Heart left ventricle (tissue), 13 donors: ENCODE data around the gene MMAB.

ENCODE experiments used
- POLR2A ChIP-seq, 2 donors: fragments of 450-650 bp; IDR thresholded peaks; one replicate each; pipeline ENCODE4 v1.6.1; 2017; ENCODE audit warnings: antibody characterized with exemption in 2 of 2, mild to moderate bottlenecking in 2 of 2, moderate library complexity in 2 of 2
- TF ChIP-seq, protein P1 (sequence below), 12 donors: fragments of 200-600 bp; sonication (generic) in 4 of 12; IDR thresholded peaks; one replicate each; pipeline versions ENCODE4 v1.5.0 to v1.8.0; 2018 to 2022; ENCODE audit warnings: antibody characterized with exemption in 12 of 12, mild to moderate bottlenecking in 5 of 12
- donor health status: ischemic (EF 13 %, LVEDD 7.1; RV severe dilation, severe dysfunction).
- donor health status: DM: no; HTN: yes; CAD: no.
- donor health status: DM: no; HTN: no; CAD: no.
- donor health status: ischemic (EF 25% LVEDD 6.9; RV normal size, moderate dysfunction).
- donor health status: ischemic (EF 25% LVEDD 5.7; RV mildly dilated, moderate dysfunction).
- donor health status: ischemic (EF 35%, LVEDD 5.7; RV mildly dilated, moderate dysfunction).
- donor health status: nonischemic (EF 11% LVEDD 7.7; RV severe dilation, severe dysfunction).
- donor health status: DM: yes; HTN: yes; CAD: no.
- donor health status: PGD.
- donor health status: ischemic (EF 29% LVEDD 5.4; RV normal size, mild dysfunction).
- donor health status: nonischemic (EF 23%, LVEDD 6.1; RV moderate dilation, normal function).

DNA sequence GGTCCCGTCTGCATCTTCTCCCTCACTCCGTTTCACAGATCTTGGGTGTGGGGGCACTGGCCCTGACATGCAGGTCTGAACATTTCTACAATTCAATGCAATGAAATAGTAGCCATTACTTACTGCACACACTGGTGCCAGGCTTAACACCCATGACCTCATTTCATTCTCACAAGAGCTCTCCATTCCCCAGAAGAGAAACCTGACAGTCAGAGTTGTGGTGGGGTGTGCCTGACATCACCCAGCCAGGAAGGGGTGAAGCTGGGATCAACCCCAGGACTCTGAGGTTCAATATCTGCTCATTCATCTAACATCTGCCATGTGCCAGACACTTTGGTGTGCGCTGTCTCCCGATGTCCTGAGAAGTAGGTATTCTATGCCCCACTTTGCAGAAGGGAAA lies 35.0 kb upstream of the MMAB start:
- TF ChIP-seq, protein P1, sequence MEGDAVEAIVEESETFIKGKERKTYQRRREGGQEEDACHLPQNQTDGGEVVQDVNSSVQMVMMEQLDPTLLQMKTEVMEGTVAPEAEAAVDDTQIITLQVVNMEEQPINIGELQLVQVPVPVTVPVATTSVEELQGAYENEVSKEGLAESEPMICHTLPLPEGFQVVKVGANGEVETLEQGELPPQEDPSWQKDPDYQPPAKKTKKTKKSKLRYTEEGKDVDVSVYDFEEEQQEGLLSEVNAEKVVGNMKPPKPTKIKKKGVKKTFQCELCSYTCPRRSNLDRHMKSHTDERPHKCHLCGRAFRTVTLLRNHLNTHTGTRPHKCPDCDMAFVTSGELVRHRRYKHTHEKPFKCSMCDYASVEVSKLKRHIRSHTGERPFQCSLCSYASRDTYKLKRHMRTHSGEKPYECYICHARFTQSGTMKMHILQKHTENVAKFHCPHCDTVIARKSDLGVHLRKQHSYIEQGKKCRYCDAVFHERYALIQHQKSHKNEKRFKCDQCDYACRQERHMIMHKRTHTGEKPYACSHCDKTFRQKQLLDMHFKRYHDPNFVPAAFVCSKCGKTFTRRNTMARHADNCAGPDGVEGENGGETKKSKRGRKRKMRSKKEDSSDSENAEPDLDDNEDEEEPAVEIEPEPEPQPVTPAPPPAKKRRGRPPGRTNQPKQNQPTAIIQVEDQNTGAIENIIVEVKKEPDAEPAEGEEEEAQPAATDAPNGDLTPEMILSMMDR (IDR thresholded peaks at IDR 0.05), result no peak
- TF ChIP-seq POLR2A (IDR thresholded peaks at IDR 0.05), result no peak
